ENCODE results near the gene OR5B2. TPM values are rescaled to one million over a fixed set of nuclear protein-coding genes. Genes with fewer than 3 reads are reported as not detected.
"Not testable (repeated sequence)": the region's sequence is repeated elsewhere in the genome, so short reads cannot be mapped to it uniquely, and the experiment has no call there.

The OR5B2 gene
- polyA plus RNA-seq (2012; ENCODE audit: insufficient read depth, insufficient read length): not detected

GRCh38 chr11:58428021-58428420 is at the start of gene OR5B2:
Gene OR5B2 (minus strand): TSS chr11:58428121. CDS start chr11:58423261, 4,860 bp downstream.
- no peak for DNase-seq (ENCODE audit: low read depth, low spot score)
- H3K4me3 ChIP-seq (ENCODE audit: low read length): no peak within 1 kb of the TSS

- DNase-seq (ENCODE audit: low read depth, low spot score): no peak
- no peak overlapping the region for H3K4me3 ChIP-seq (ENCODE audit: low read length)
Observed at GRCh38 chr11:58471892-58472291, 44.0 kb upstream of the OR5B2 start.

- H3K4me3 ChIP-seq (ENCODE audit: low read length): no peak overlapping the region
- no peak for DNase-seq (ENCODE audit: low read depth, low spot score)
Observed at GRCh38 chr11:58466293-58466692, 38.4 kb upstream of the OR5B2 start.

GRCh38 chr11:58465690-58466089 is 37.8 kb upstream of the OR5B2 start:
- no peak overlapping the region for H3K4me3 ChIP-seq (ENCODE audit: low read length)
- DNase-seq (ENCODE audit: low read depth, low spot score): no peak

GRCh38 chr11:58451585-58451984 is 23.7 kb upstream of the OR5B2 start:
- DNase-seq (ENCODE audit: low read depth, low spot score): peak; percentile 37

GRCh38 chr11:58446294-58446693 is 18.4 kb upstream of the OR5B2 start:
- no peak for DNase-seq (ENCODE audit: low read depth, low spot score)
- no peak overlapping the region for H3K4me3 ChIP-seq (ENCODE audit: low read length)

More at GRCh38 chr11:58451585-58451984, 23.7 kb upstream of the OR5B2 start:
- H3K4me3 ChIP-seq (ENCODE audit: low read length): no peak overlapping the region

GRCh38 chr11:58444300-58444699 is 16.4 kb upstream of the OR5B2 start:
- no peak overlapping the region for H3K4me3 ChIP-seq (ENCODE audit: low read length)
- DNase-seq (ENCODE audit: low read depth, low spot score): no peak

- no peak within 1 kb of the TSS for H3K4me3 ChIP-seq (ENCODE audit: low read length)
Observed at GRCh38 chr11:58442136-58442535, 14.2 kb upstream of the OR5B2 start, which contains the start of gene OR5B12. Gene OR5B12 (minus strand): TSS chr11:58442236. CDS start chr11:58440151, 2,085 bp downstream.

GRCh38 chr11:58438486-58438885 is 10.6 kb upstream of the OR5B2 start:
- no peak overlapping the region for H3K4me3 ChIP-seq (ENCODE audit: low read length)
- DNase-seq (ENCODE audit: low read depth, low spot score): no peak

More at GRCh38 chr11:58442136-58442535, 14.2 kb upstream of the OR5B2 start, which contains the start of gene OR5B12:
- DNase-seq (ENCODE audit: low read depth, low spot score): no peak

- no peak for DNase-seq (ENCODE audit: low read depth, low spot score)
- H3K4me3 ChIP-seq (ENCODE audit: low read length): no peak overlapping the region
Observed at GRCh38 chr11:58434217-58434616, 6.3 kb upstream of the OR5B2 start.

- no peak overlapping the region for H3K4me3 ChIP-seq (ENCODE audit: low read length)
- no peak for DNase-seq (ENCODE audit: low read depth, low spot score)
Observed at GRCh38 chr11:58433638-58434203, 5.8 kb upstream of the OR5B2 start.

- H3K4me3 ChIP-seq (ENCODE audit: low read length): no peak overlapping the region
- no peak for DNase-seq (ENCODE audit: low read depth, low spot score)
Observed at GRCh38 chr11:58429273-58429672, 1.4 kb upstream of the OR5B2 start.

- DNase-seq (ENCODE audit: low read depth, low spot score): no peak
- H3K4me3 ChIP-seq (ENCODE audit: low read length): no peak within 1 kb of the TSS
Observed at GRCh38 chr11:58406774-58407173, 21.1 kb downstream of the OR5B2 start, which contains the start of gene OR5B3. Gene OR5B3 (minus strand): TSS chr11:58406874. CDS start chr11:58403409, 3,465 bp downstream.

- not testable (repeated sequence) for DNase-seq (ENCODE audit: low read depth, low spot score); H3K4me3 ChIP-seq (ENCODE audit: low read length)
Observed at GRCh38 chr11:58399622-58400021, 28.3 kb downstream of the OR5B2 start.

GRCh38 chr11:58395581-58395980 is 32.3 kb downstream of the OR5B2 start:
- DNase-seq (ENCODE audit: low read depth, low spot score): no peak
- no peak overlapping the region for H3K4me3 ChIP-seq (ENCODE audit: low read length)

GRCh38 chr11:58394195-58394594 is 33.7 kb downstream of the OR5B2 start:
- DNase-seq (ENCODE audit: low read depth, low spot score): no peak

GRCh38 chr11:58392746-58393145 is 35.2 kb downstream of the OR5B2 start:
- no peak overlapping the region for H3K4me3 ChIP-seq (ENCODE audit: low read length)
- DNase-seq (ENCODE audit: low read depth, low spot score): no peak

More at GRCh38 chr11:58394195-58394594, 33.7 kb downstream of the OR5B2 start:
- no peak overlapping the region for H3K4me3 ChIP-seq (ENCODE audit: low read length)

GRCh38 chr11:58391879-58392278 is 36.0 kb downstream of the OR5B2 start:
- H3K4me3 ChIP-seq (ENCODE audit: low read length): no peak overlapping the region

GRCh38 chr11:58390551-58391063 is 37.3 kb downstream of the OR5B2 start:
- no peak for DNase-seq (ENCODE audit: low read depth, low spot score)
- no peak overlapping the region for H3K4me3 ChIP-seq (ENCODE audit: low read length)

More at GRCh38 chr11:58391879-58392278, 36.0 kb downstream of the OR5B2 start:
- no peak for DNase-seq (ENCODE audit: low read depth, low spot score)

Measured in Jurkat, Clone E6-1 (cell line).